Muscle of back (tissue), 11 donors: Measurements from ENCODE around the gene WNT7B. TPM values are rescaled to one million over a fixed set of nuclear protein-coding genes. Genes with fewer than 3 reads are reported as not detected.
A peak's percentile ranks its signal among the peaks of the same experiment; 100 is the strongest.

ENCODE experiments used
- DNase-seq, 3 donors: peaks; one replicate each; pipeline versions ENCODE4 v3.0.0 to v3.0.0-alpha.2; 2013
- polyA plus RNA-seq, 10 donors: library from polyadenylated mRNA; unstranded; fragments of 120-200 nt; gene quantifications; one replicate each; pipeline ENCODE4 v1.2.1, GENCODE V29; 2013; ENCODE audit not compliant: insufficient read length in 10 of 10

The WNT7B gene
- polyA plus RNA-seq, 10 donors, result 0.07 to 4.9 (median 0.08) TPM

DNA sequence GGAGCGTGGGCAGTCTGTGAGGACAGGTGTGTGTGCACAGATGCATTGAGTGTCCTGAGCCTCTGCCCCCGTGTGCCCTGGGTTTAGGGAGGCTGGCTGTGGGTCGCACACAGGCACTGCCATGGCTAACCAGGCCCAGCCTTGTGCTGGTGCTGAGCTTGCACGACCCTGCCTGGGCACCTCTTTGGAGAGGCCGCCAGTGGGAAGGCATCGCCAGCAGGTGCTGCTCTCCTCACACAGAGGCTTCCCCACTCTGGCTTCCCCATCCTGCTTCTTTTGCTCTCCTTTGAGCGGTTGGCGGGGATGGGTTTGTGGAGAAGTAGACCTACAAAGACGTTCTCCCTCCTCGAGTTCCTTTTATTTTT lies 4.1 kb downstream of the WNT7B start:
- DNase-seq, result no peak

DNA sequence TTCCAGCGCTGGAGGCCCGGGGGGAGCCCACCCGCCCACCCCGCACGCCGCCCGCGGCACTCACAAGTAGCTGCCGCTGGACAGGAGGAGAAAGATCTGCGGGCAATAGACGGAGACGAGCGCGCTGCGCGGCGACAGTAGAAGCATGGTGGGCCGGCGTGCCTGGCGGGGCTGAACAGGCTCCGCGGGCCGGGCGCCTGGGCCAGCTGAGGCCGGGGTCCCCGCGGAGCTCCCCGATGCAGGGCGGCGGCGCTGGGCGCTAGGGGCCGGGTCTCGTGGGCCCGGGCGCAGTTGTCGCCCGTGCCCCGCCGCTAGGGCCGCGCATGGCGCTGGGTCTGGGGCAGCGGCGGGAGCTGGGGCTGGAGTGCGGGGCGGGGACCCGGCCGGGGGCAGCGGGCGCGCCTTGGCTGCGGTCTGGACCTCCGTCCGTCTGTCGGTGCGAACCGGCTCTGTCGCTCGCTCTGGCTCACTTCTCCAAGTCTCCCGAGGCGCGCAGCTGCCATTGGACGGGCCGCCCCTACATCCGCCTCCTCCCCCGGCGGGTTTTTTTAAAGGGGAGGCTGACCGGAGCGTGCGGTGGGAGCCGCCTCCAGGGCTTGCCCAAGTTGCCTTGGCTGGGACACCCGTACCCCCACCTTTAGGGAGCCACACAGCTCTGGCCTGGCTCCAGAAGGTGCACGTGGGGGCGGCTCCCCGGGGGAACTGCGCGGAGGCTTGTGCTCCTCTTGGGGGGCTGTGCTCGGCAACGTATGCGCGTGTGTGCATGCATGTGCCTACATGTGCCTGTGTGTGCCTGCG lies 4.7 kb downstream of the WNT7B start:
- DNase-seq, result no peak

DNA sequence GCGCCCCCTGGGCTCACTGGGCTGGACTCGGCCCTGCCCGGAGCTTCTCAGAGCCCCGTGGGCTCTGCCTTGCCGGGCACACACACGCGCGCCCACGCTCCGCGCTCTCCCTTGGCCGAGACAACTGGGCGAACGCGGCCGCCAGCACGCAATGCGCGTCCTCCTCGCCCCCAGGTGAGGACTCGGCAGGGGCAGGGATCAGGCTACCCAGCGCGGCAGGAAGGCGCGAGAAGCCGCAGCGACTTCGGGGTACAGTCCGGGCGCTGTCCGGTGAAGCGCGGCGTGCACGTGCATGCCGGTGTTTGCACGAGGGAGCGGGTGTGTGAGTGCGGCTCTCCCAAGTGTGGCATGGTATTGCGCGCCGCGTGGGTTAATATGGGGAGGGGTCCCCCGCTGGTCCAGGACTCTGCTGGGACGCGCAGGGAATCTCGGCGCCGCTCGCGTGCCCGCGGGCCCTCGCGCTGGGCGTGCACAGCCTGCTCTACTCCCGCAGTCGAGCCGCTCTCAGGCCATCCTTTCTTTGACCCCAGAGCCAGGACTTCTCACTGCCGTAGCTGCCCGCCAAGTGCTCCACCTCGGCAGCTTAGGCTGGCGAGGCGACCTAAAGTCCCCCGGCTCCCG lies 5.4 kb downstream of the WNT7B start:
- DNase-seq, result no peak

DNA sequence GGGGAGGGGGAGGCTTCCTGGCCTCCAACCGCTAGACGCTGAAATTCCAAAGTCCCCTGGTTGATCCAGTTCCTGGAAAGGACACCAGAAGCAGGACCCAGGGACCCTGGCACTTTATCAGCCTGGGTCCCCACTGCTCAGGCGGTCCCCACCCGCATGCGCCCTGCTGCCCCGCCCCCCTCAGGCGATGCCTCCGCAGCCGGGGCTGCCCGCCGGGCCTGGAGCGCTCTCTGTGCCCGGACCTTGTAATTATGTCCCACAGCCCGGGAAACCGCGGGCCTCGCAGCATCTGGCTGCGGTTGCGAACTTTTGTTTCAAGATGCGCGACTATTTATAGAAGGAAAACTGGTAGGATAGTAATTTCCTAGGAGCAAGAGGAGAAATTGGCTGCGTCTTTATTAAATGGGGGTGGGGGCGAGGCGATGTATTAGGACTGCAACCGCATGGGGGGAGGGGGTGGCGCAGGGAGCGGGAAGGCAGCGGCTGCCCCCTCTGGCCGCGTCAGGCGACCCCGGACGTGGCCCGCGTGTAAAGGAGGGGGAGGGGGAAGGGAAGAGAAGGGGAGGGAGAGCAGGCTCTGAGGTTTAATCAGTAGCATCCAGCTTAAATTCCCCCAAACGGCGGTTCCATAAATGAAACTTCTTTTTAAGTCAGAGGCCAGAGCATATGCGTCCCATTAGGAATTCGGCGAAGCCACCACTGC lies 6.1 kb downstream of the WNT7B start:
- DNase-seq, result no peak

- DNase-seq, result no peak
Measured at GRCh38 chr22:45969801-45970470, 7.0 kb downstream of the WNT7B start.

- DNase-seq, result no peak
Measured at GRCh38 chr22:45969414-45969799, 7.6 kb downstream of the WNT7B start.

- DNase-seq, result peak in 1 of 3 donors; percentile 59
Measured at GRCh38 chr22:45968751-45969413, 8.1 kb downstream of the WNT7B start.

DNA sequence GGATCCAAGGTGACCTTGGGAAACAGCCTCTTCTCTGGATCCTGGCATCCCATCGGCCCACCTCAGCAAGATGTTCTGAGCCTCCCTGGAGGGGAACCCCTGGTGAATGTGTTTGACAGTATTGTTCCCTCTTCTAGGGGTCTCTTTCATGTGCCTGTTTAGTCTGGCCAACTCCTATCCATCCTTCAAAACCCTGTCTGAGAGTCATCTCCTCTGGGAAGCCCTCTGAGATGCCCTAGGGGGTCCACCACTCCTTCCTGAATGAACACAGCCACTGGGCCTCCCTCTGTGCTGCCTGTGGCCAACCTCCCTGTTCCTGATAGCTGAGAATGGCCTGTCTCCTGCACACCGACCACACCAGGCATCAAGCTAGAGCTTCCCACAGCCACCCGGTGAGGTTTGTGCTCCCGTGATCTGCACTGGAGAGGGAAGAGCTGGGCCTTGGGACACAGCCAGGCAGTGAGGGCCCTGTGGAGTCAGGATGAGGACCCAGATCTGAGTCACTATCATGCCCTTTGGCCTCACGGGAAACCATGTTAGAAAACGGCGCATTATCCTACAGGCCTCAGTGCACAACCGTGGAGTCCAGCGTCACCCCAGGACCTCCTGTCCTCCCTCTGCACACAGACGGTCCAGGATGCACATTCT lies 8.8 kb downstream of the WNT7B start:
- DNase-seq, result no peak

DNA sequence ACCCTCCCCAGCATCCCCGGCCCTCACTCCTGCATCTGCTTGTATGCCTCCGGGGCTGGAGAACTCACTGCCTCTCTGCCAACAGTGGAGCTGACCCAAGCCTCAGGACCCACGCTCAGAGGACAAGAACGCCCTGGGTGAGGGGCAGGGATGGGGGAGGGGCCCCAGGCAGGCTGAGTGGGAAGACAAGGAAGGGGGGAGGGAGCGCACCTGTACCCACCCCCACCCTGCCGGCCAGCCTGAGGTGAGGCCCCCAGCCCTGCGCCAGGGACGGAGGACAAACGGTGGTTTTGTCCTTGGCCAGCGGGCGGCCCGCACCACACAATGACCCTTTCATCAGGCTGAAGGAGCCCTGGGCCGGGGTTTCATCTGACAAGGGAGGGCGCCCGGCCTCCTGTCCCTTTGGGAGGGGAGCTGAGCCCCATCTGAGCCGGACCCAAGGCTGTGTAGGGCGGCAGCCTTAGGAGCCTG lies 10.0 kb downstream of the WNT7B start:
- no peak for DNase-seq

DNA sequence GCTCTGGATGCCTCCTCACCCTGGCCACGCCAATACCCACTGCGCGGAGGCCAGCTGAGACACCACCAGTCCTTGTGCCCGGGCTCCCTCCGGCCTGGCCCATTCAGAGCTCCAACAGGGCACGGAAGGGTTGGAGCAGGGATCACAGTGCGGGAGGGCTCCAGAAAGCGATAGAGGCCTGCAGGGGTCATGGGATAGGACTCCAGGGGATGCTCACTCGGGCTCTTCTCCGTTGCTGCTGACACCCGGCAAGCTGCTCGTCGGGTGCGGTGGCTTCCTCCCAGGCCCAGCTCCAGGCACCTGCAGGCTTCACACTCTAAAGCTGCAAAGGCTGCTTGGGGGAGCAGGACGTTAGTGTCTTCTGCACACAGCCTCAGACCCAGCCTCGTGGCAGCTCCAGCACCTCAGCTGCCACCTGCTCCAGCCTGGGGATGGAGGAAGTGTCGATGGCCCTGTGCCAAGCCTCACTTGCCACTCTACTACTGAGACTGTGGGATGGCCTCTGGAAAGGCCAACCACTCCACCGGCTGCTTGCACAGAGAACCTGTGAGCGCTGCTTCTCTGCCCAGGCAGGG lies 10.6 kb downstream of the WNT7B start:
- no peak for DNase-seq

DNA sequence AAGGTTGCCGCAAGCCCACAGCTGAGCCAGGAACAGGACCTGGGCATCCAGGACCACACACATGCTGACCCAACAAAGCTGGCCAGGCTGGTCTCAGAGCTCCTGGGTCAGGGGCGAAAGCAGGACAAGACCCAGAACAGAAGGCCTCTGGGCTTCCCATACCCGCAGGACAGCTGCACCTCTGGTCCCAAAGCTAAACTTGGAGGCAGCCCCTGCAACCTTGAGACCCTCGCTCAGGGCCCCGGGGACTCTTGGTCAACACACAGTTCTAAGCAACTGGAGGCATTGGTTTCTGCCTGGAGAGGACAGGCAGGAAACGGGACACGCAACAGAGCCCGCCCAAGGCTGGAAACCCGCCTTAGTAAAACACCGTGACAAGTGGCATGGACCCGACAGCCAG lies 11.4 kb downstream of the WNT7B start:
- no peak for DNase-seq

DNA sequence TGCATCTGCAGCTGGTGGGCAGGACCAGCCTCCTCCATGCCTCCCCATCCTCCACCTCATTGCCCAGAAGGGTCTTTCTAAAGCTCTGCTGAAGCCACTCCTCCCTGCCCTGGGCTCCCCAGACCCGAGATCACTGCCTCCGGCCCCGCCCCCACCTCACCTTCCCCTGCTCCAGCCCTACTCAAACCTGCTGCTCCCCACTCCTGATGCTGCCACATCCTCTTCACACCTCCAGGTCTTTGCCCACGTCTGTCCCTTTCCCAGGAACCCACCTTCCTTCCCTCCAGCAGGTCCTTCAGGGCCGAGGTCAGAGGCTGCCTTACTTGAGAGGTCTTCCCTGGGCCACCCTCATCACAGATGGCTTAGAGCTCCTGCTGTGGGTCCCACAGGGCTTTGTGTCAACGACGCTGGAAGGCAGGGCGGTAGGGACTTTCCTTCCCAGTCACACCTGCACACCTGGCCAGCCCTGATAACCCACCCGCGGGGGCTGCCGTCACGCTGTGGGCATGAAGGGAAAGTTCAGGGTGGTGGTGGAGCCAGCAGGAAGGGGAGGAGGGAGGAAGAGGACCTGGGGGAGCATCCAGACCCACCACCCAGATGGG lies 11.9 kb downstream of the WNT7B start:
- DNase-seq, result no peak

GRCh38 chr22:45964372-45964771 lies 12.6 kb downstream of the WNT7B start:
- no peak for DNase-seq

DNA sequence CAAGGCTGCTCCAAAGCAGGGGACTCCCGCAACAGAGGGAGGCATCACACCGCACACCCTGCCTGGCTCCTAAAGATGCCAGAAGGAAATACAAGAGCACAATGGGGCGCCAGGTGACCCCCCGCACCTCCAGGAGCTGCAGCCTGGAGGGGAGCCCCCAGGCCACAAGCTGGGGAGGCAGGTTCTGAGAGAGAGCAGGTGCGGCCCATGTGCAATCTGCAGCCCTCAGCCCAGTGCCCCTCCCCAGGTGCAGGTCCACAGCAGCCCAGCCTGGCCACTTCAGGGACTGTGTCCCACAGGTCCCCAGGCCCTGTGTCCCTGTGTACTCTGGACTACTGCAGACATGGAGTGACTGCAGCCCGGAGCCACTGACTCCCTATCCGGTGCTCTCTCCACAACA lies 13.1 kb downstream of the WNT7B start:
- DNase-seq, result no peak

GRCh38 chr22:45962756-45963324 lies 14.1 kb downstream of the WNT7B start:
- no peak for DNase-seq

GRCh38 chr22:45962434-45962718 lies 14.6 kb downstream of the WNT7B start:
- no peak for DNase-seq

GRCh38 chr22:45961679-45962433 lies 15.1 kb downstream of the WNT7B start:
- DNase-seq, result no peak

DNA sequence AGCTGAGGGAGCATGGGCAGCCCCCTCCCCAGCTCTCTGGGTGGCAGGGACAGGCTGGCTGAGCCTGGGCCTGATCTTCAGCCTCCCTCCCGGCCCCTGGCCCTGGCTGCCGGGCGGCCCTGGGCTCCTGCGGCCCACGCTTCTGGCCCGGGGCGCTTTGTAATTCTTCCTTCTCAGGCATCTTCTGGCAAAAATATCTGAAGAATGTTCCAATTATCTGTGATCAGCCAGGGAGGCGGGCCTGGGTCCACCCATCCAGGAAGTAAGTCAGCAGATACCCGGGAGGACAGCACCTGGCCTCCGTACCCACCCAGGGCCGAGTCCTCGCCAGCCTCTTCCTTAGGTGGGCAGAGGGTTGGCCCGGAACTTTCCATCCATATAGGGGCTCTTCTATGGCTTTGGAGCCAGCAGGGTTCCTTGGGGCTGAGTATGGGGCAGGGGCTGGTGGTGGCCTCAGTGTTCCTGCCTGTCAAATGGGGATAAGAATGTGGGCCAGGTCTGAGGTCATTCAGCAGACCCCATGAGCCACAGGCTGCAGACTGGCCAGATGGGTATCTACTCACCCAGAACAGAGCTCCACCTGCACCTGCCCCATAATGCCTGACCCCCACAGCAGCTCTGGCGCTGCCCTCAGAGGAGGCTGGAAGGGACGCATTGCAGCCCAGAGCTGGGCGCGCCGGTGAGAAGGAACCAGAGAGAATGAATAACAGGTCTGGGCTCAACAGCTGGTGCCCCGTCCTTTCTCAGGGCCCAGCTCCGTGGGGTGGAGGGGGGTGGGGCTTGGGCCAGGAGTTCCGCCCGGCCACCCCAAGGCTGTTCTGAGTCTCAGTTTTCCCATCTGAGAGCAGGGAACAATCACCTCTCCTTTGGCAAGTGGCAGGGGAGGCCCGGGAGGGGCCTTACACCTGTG lies 16.2 kb downstream of the WNT7B start:
- no peak for DNase-seq
